HCT116 (cell line): ENCODE data around the gene DPP10.

ENCODE experiments used
- CEBPB ChIP-seq: IDR thresholded peaks from 2 replicates; pipeline ENCODE4 v1.6.1; 2012; ENCODE audit warnings: low read depth
- CTCF ChIP-seq, 3 experiments: fragments of 200-600 bp in 1 of 3; sonication (generic) in 1 of 3; IDR thresholded peaks in 2 of 3; conservative IDR thresholded peaks in 1 of 3; 2 replicates each; pipeline ENCODE4 v1.5.1; 2012 to 2017; ENCODE audit warnings: low read depth in 2 of 3, low read length in 2 of 3, antibody characterized with exemption in 1 of 3, borderline replicate concordance in 1 of 3, control low read depth in 1 of 3, mild to moderate bottlenecking in 1 of 3, mixed read lengths in 1 of 3, mixed run types in 1 of 3, moderate library complexity in 1 of 3; ENCODE audit not compliant: insufficient read depth in 1 of 3
- ELF1 ChIP-seq: IDR thresholded peaks from 2 replicates; pipeline ENCODE4 v1.6.1; 2012; ENCODE audit warnings: low read depth, borderline replicate concordance
- EZH2phosphoT487 ChIP-seq: fragments of 200-600 bp; IDR thresholded peaks from 2 replicates; pipeline ENCODE4 v1.6.1; 2018; ENCODE audit warnings: antibody characterized with exemption, borderline replicate concordance
- POLR2A ChIP-seq: IDR thresholded peaks from 2 replicates; pipeline ENCODE4 v1.7.0; 2011; ENCODE audit warnings: borderline replicate concordance; ENCODE audit not compliant: insufficient read depth, insufficient read length; ENCODE audit errors: extremely low read depth
- POLR2AphosphoS5 ChIP-seq: IDR thresholded peaks from 2 replicates; pipeline ENCODE4 v1.6.1; 2011; ENCODE audit warnings: mild to moderate bottlenecking, low read depth, low read length, moderate library complexity
- RAD21 ChIP-seq: IDR thresholded peaks from 2 replicates; pipeline ENCODE4 v1.6.1; 2012; ENCODE audit warnings: low read depth, mild to moderate bottlenecking
- REST ChIP-seq: IDR thresholded peaks from 2 replicates; pipeline ENCODE4 v1.6.1; 2012; ENCODE audit warnings: low read depth
- SIN3A ChIP-seq: IDR thresholded peaks from 2 replicates; pipeline ENCODE4 v1.6.1; 2012; ENCODE audit warnings: low read depth
- SP1 ChIP-seq: IDR thresholded peaks from 2 replicates; pipeline ENCODE4 v1.6.1; 2012; ENCODE audit warnings: low read depth
- YY1 ChIP-seq: IDR thresholded peaks from 2 replicates; pipeline ENCODE4 v1.6.1; 2011; ENCODE audit warnings: low read length, low read depth, moderate library complexity, mild to moderate bottlenecking; ENCODE audit not compliant: insufficient replicate concordance; ENCODE audit errors: extremely low read depth
- ZNF274 ChIP-seq: fragments of 200-500 bp; sonication (Bioruptor generic); IDR thresholded peaks from 2 replicates; pipeline ENCODE4 v1.6.1; 2014; ENCODE audit warnings: mild to moderate bottlenecking, low read depth, low read length, inconsistent platforms

GRCh38 chr2:115413791-115414190 is 971.4 kb downstream of the DPP10 start:
- TF ChIP-seq EZH2phosphoT487: no peak
- TF ChIP-seq CEBPB: no peak
- no peak for TF ChIP-seq CTCF (IDR thresholded peaks at IDR 0.05 in 2 of 3, conservative IDR thresholded peaks at IDR 0.05 in 1 of 3; ENCODE audit: borderline replicate concordance in 1 of 3, insufficient read depth in 1 of 3, low read depth in 2 of 3, low read length in 2 of 3)
- TF ChIP-seq RAD21: no peak
- TF ChIP-seq SP1: no peak
- no peak for TF ChIP-seq POLR2AphosphoS5
- TF ChIP-seq POLR2A: no peak
- TF ChIP-seq ELF1: no peak
- TF ChIP-seq REST: no peak
- TF ChIP-seq SIN3A: no peak
- TF ChIP-seq ZNF274: no peak
- no peak for TF ChIP-seq YY1
